Stimulated activated effector memory CD8-positive, alpha-beta T cell treated with anti-CD3 and anti-CD28 coated beads, Interleukin-12 subunit alpha, Interleukin-12 subunit beta, amount 100 ng/mL, for 72 hours (primary cell): ENCODE data around the gene ZNF723.
"Not testable (repeated sequence)": the region's sequence is repeated elsewhere in the genome, so short reads cannot be mapped to it uniquely, and the experiment has no call there.

Experiments
- ATAC-seq: fragments of 150-1000 bp; cut with Tn5 transposase; 2 replicates; pipeline ENCODE4 v1.10.0; 2021
- DNase-seq, 2 donors: peaks; one replicate each; pipeline ENCODE4 v3.0.0; 2021 to 2022; ENCODE audit warnings: low spot score in 2 of 2
- H3K27ac Mint-ChIP-seq: one replicate; pipeline ENCODE4 v1.8.0; 2022; ENCODE audit warnings: mild to moderate bottlenecking, mixed read lengths
- H3K36me3 Mint-ChIP-seq: one replicate; pipeline ENCODE4 v1.8.0; 2022; ENCODE audit warnings: mild to moderate bottlenecking, mixed read lengths
- H3K4me1 Mint-ChIP-seq: one replicate; pipeline ENCODE4 v1.8.0; 2022; ENCODE audit warnings: mixed read lengths
- H3K4me3 Mint-ChIP-seq: one replicate; pipeline ENCODE4 v1.8.0; 2022; ENCODE audit warnings: mild to moderate bottlenecking, mixed read lengths
- H3K9me3 Mint-ChIP-seq: one replicate; pipeline ENCODE4 v1.8.0; 2022; ENCODE audit warnings: mixed read lengths

Gene ZNF723

GRCh38 chr19:22832031-22832762 is at the start of gene ZNF723:
TSS of gene ZNF723 (plus strand) at chr19:22832291. CDS start at chr19:22832380, 89 bp downstream.
- ATAC-seq (no peak), DNase-seq (no peak)
- no peak within 1 kb of the TSS for H3K4me3 Mint-ChIP-seq
- no peak within 1 kb of the TSS for H3K27ac Mint-ChIP-seq
- peaks cover 4% of the 10 kb centered on the region for H3K9me3 Mint-ChIP-seq
- no peaks in the 10 kb centered on the region for H3K36me3 Mint-ChIP-seq
- H3K4me1 Mint-ChIP-seq, result no peaks in the 10 kb centered on the region

- Mint-ChIP-seq H3K4me1 (no peaks in the 10 kb centered on the region), H3K9me3 (peaks cover 6% of the 10 kb centered on the region), H3K4me3 (no peak within 1 kb of the TSS), H3K36me3 (no peaks in the 10 kb centered on the region), H3K27ac (no peak within 1 kb of the TSS)
- no peak for ATAC-seq
- no peak for DNase-seq
Measured at GRCh38 chr19:22783651-22784410, 48.3 kb upstream of the ZNF723 start, which contains the start of gene ZNF99. TSS of gene ZNF99 (minus strand) at chr19:22784151. CDS start at chr19:22784016, 135 bp downstream.

DNA sequence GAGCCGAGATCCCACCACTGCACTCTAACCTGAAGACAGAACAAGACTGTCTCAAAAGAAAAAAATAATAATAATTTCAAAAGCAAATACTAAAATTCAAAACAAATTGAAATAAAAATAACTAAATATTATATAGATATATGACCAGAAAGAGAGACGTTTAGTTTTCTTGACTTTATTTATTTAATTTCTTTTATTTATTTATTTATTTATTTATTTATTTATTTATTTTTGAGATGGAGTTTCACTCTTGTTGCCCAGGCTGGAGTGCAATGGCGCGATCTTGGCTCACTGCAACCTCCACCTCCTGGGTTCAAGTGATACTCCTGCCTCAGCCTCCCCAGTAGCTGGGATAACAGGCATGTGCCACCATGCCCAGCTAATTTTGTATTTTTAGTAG is 39.2 kb upstream of the ZNF723 start:
- DNase-seq, H3K4me3 Mint-ChIP-seq, H3K9me3 Mint-ChIP-seq, H3K27ac Mint-ChIP-seq, H3K36me3 Mint-ChIP-seq, ATAC-seq, H3K4me1 Mint-ChIP-seq: not testable (repeated sequence)

- DNase-seq (no peak), ATAC-seq (no peak)
- H3K4me3 Mint-ChIP-seq, result no peak overlapping the region
- H3K4me1 Mint-ChIP-seq, result no peaks in the 10 kb centered on the region
- H3K36me3 Mint-ChIP-seq, result no peaks in the 10 kb centered on the region
- no peak overlapping the region for H3K27ac Mint-ChIP-seq
- peaks cover 20% of the 10 kb centered on the region for H3K9me3 Mint-ChIP-seq
Measured at GRCh38 chr19:22797040-22797439, 35.1 kb upstream of the ZNF723 start.

GRCh38 chr19:22806418-22806817 is 25.7 kb upstream of the ZNF723 start:
- no peak overlapping the region for H3K4me3 Mint-ChIP-seq
- ATAC-seq, result no peak
- H3K9me3 Mint-ChIP-seq, result peaks cover 12% of the 10 kb centered on the region
- no peaks in the 10 kb centered on the region for H3K36me3 Mint-ChIP-seq
- no peak for DNase-seq
- no peak overlapping the region for H3K27ac Mint-ChIP-seq
- no peaks in the 10 kb centered on the region for H3K4me1 Mint-ChIP-seq

- ATAC-seq (no peak), DNase-seq (no peak)
- Mint-ChIP-seq H3K36me3 (no peaks in the 10 kb centered on the region), H3K4me1 (no peaks in the 10 kb centered on the region), H3K27ac (no peak overlapping the region), H3K4me3 (no peak overlapping the region), H3K9me3 (peaks cover 14% of the 10 kb centered on the region)
Measured at GRCh38 chr19:22807061-22807835, 24.8 kb upstream of the ZNF723 start.

DNA sequence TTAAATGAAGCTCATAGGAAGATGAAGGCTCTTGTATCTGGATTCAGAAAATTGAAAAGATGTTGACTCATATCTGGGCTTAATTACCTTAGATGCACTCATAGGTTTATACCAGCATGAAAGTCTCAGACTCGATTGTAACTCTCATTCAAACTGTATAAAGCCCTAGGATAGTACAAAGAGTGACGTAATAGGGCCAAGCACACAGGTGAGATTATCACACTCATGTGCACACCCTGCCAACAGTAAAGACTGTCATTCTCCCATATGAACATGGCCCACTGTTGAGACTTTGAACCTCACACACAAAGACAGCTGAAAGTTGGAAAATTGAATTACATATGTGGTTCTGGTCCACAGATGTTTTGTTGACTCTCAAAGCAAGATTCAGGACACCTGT is 18.0 kb upstream of the ZNF723 start:
- no peak overlapping the region for H3K4me3 Mint-ChIP-seq
- H3K4me1 Mint-ChIP-seq, result no peaks in the 10 kb centered on the region
- peaks cover 9% of the 10 kb centered on the region for H3K9me3 Mint-ChIP-seq
- ATAC-seq, result no peak
- H3K27ac Mint-ChIP-seq, result no peak overlapping the region
- H3K36me3 Mint-ChIP-seq, result no peaks in the 10 kb centered on the region
- no peak for DNase-seq

DNA sequence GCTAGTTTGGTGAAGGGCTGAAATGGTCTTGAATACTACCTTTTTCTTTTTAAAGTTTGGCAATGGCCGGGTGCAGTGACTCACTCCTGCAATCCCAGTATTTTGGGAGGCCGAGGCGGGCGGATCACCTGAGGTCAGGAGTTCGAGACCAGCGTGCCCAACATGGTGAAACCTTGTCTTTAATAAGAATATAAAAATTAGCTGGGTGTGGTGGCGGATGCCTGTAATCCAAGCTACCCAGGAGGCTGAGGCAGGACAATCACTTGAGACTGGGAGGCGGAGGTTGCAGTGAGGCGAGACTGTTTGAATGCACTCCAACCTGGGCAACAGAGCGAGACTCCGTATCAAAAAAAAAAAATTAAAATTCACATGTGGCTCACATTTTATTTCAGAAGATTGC is 880 bp upstream of the ZNF723 start:
- no peaks in the 10 kb centered on the region for H3K36me3 Mint-ChIP-seq
- peaks cover 4% of the 10 kb centered on the region for H3K9me3 Mint-ChIP-seq
- H3K4me1 Mint-ChIP-seq, result no peaks in the 10 kb centered on the region
- H3K4me3 Mint-ChIP-seq, result no peak overlapping the region
- no peak overlapping the region for H3K27ac Mint-ChIP-seq
- DNase-seq (no peak), ATAC-seq (no peak)

GRCh38 chr19:22857713-22858320 is 25.7 kb downstream of the ZNF723 start:
- not testable (repeated sequence) for H3K4me1 Mint-ChIP-seq

GRCh38 chr19:22882797-22883196 is 50.7 kb downstream of the ZNF723 start:
- H3K27ac Mint-ChIP-seq, result no peak overlapping the region
- peaks cover 8% of the 10 kb centered on the region for H3K9me3 Mint-ChIP-seq
- DNase-seq, result no peak
- H3K4me1 Mint-ChIP-seq, result no peaks in the 10 kb centered on the region
- no peaks in the 10 kb centered on the region for H3K36me3 Mint-ChIP-seq
- H3K4me3 Mint-ChIP-seq, result no peak overlapping the region
- no peak for ATAC-seq

More at GRCh38 chr19:22857713-22858320, 25.7 kb downstream of the ZNF723 start:
- not testable (repeated sequence) for H3K4me3 Mint-ChIP-seq, H3K36me3 Mint-ChIP-seq, DNase-seq, ATAC-seq, H3K27ac Mint-ChIP-seq
- H3K9me3 Mint-ChIP-seq, result peaks cover 25% of the 10 kb centered on the region

- no peak overlapping the region for H3K27ac Mint-ChIP-seq
- peaks cover 18% of the 10 kb centered on the region for H3K9me3 Mint-ChIP-seq
- ATAC-seq (no peak), DNase-seq (no peak)
- H3K4me3 Mint-ChIP-seq, result no peak overlapping the region
- H3K4me1 Mint-ChIP-seq, result no peaks in the 10 kb centered on the region
- no peaks in the 10 kb centered on the region for H3K36me3 Mint-ChIP-seq
Measured at GRCh38 chr19:22893855-22894270, 61.8 kb downstream of the ZNF723 start.

GRCh38 chr19:22901431-22902130 is 69.5 kb downstream of the ZNF723 start:
- Mint-ChIP-seq H3K9me3 (peaks cover 11% of the 10 kb centered on the region), H3K4me1 (no peaks in the 10 kb centered on the region), H3K4me3 (no peak overlapping the region), H3K27ac (no peak overlapping the region), H3K36me3 (no peaks in the 10 kb centered on the region)
- ATAC-seq, result no peak
- DNase-seq, result no peak
